ENCODE results near the gene SEZ6L.

SEZ6L gene

DNA sequence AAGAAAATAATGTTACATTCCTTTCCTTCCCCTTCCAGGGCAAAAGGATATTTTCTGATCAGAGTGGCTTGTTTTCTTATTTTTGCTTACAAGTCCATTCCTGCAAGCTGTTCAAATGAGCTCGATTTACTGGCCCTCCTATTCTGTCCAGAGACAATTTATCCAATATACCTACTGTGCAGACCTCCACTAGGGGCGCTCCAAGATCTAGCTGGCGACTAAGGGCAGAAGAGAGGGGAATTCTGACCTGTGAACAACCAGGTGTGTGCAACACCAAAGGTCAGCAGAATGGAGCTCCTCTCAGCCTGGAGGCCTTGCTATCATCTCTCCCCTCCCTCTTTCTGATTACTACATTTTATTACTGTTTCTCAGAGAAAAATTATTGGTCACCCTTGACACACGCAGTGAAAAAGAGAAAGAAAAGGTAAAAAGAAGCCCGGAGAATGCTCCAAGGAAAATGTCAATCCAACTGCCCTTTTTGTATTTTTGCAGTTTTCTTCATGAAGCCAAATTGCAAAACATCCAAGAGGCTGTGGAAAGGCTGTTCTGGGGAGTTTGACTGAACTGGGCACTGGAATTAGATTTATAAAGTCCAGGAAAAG lies 3.2 kb downstream of the SEZ6L start:
- no peak overlapping the region for H3K4me3 ChIP-seq (ENCODE audit: low read depth, low read length)
- no peak; the same call in 1 of the 2 replicates for TF ChIP-seq CTCF (IDR thresholded peaks at IDR 0.05; ENCODE audit: low read depth, low read length)

- TF ChIP-seq CTCF (IDR thresholded peaks at IDR 0.05; ENCODE audit: low read depth, low read length) = no peak
- no peak overlapping the region for H3K4me3 ChIP-seq (ENCODE audit: low read depth, low read length)
These were observed 5.0 kb downstream of the SEZ6L start for GRCh38 chr22:26174280-26174679.

DNA sequence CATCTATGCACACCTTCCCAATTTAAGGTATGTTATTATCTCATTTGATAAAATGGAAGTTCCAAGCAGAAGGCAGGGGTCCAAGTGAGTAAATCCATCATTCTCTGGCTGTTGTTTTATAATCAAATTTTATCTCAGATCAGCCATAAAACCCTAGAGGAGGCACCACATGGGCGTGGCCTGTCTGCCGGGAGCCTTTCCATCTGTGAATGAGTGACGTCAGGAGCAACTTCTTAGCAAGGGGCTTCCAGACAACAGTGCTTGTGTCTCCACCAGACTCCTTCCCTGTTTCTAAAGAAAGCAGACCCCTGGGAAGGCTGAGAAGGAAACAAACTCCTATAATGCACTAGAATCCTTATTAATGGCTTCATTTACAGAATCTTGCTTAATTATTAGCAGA lies 13.5 kb downstream of the SEZ6L start:
- no peak overlapping the region for H3K4me3 ChIP-seq (ENCODE audit: low read depth, low read length)
- no peak for TF ChIP-seq CTCF (IDR thresholded peaks at IDR 0.05; ENCODE audit: low read depth, low read length)

DNA sequence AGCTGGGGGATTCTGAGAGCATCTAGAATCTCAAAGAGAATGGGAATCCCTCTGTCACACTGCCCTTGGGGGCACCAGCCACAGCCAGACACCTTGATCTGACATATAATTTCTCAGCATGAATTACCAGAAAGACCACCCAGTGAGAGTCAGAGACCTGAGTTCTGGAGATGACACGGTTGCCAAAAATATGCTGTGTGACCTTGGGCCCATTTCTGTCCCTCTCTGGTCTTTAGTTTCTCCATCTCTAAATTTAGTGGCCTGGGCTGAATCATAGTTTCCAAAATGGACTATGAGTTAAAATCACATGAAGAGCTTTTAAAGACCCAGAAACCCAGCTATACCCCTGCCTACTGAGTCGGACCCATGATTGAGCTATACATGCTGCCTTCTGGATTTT lies 15.9 kb downstream of the SEZ6L start:
- H3K4me3 ChIP-seq (ENCODE audit: low read depth, low read length) = no peak overlapping the region
- no peak for TF ChIP-seq CTCF (IDR thresholded peaks at IDR 0.05; ENCODE audit: low read depth, low read length)

DNA sequence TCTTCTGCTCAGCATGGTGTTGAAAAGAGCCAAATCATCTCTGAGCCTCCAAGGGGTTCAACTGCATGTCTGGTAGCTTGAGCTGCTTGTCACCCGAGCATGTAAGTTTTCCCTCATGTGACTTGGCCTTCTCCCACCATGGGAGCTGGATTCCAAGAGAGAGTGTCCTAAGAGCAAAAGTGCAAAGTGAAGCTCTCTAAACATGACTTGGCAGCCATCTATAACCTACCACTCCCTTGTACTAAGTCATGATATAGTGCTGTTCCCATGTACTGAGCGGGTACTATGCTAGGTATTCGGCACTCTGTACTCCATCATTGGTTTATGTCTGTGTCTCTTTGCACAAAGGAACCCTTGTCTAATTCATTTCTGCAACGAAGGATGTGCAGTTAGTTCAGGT lies 19.1 kb downstream of the SEZ6L start:
- no peak overlapping the region for H3K4me3 ChIP-seq (ENCODE audit: low read depth, low read length)
- no peak for TF ChIP-seq CTCF (IDR thresholded peaks at IDR 0.05; ENCODE audit: low read depth, low read length)

- no peak for TF ChIP-seq CTCF (IDR thresholded peaks at IDR 0.05; ENCODE audit: low read depth, low read length)
- no peak overlapping the region for H3K4me3 ChIP-seq (ENCODE audit: low read depth, low read length)
These were observed 25.1 kb downstream of the SEZ6L start for GRCh38 chr22:26194313-26194712.

GRCh38 chr22:26194877-26195276 lies 25.6 kb downstream of the SEZ6L start:
- H3K4me3 ChIP-seq (ENCODE audit: low read depth, low read length) = no peak overlapping the region
- TF ChIP-seq CTCF (IDR thresholded peaks at IDR 0.05; ENCODE audit: low read depth, low read length) = no peak
